Testis (tissue), 2 donors: Measurements from ENCODE around the gene ASB8.

ENCODE experiments used
- CTCF ChIP-seq, 3 experiments: fragments of 450-650 bp in 2 of 3; fragments of 200-600 bp in 1 of 3; sonication (generic) in 1 of 3; IDR thresholded peaks; one replicate each; pipeline ENCODE4 v1.5.1; 2016 to 2019; ENCODE audit warnings: antibody characterized with exemption in 3 of 3, mild to moderate bottlenecking in 2 of 3, moderate library complexity in 1 of 3
- POLR2A ChIP-seq: fragments of 450-650 bp; IDR thresholded peaks from one replicate; pipeline ENCODE4 v1.6.1; 2017; ENCODE audit warnings: antibody characterized with exemption, mild to moderate bottlenecking, moderate library complexity

GRCh38 chr12:48121522-48121921, 35.8 kb downstream of the ASB8 start:
- TF ChIP-seq POLR2A (no peak), CTCF (IDR thresholded peaks at IDR 0.05) (no peak)
